Measurements from ENCODE around the gene VPS37D.
A peak's percentile ranks its signal among the peaks of the same experiment; 100 is the strongest.

The VPS37D gene

DNA sequence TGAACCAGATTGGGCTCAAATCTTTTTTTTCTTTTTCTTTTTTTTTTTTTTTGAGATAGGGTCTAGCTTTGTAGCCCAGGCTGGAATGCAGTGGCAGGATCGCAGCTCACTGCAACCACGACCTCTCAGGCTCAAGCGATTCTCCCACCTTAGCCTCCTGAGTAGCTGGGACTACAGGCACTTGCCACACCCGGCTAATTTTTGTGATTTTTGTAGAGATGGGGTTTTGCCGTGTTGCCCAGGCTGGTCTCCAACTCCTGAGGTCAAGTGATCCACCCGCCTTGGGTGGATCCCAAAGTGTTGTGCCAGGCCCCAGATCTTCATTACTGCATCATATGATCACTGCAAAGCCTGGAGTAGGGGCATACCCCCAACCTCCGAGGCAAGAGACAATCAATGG, 12.9 kb downstream of the VPS37D start:
- CTCF ChIA-PET, result no interaction called here
- H3K9me3 Mint-ChIP-seq, result no peaks in the 10 kb centered on the region
- no peak overlapping the region for H3K27ac Mint-ChIP-seq
- H3K4me1 Mint-ChIP-seq, result peaks cover 36% of the 10 kb centered on the region
- no peak overlapping the region for H3K4me3 Mint-ChIP-seq
- no peaks in the 10 kb centered on the region for H3K27me3 Mint-ChIP-seq
- H3K36me3 Mint-ChIP-seq, result peaks cover 17% of the 10 kb centered on the region
- no peak for DNase-seq

DNA sequence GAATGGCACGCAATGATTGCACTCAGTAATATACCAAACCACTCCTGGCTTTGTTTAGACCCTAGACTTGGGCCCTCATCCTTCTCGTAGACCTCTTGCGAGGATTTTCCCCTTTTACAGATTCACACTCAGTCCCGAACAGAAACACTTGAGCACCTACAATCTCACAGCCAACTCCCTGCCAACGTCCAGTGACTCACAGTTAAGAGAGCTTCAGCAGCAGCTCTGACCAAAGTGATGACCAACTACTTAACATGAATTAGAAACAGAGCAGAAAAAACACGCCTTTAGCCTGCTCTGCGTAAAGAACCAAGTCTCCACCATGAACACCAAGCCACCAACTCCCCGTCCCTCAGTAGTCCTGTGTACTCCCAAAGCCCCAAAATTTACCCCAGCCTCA, 13.4 kb downstream of the VPS37D start:
- Mint-ChIP-seq H3K4me1 (peaks cover 37% of the 10 kb centered on the region), H3K27me3 (no peaks in the 10 kb centered on the region), H3K9me3 (no peaks in the 10 kb centered on the region), H3K27ac (peak overlapping the region; percentile 13), H3K4me3 (peak overlapping the region; percentile 94), H3K36me3 (peaks cover 18% of the 10 kb centered on the region)
- no peak for DNase-seq
- CTCF ChIA-PET, result no interaction called here

DNA sequence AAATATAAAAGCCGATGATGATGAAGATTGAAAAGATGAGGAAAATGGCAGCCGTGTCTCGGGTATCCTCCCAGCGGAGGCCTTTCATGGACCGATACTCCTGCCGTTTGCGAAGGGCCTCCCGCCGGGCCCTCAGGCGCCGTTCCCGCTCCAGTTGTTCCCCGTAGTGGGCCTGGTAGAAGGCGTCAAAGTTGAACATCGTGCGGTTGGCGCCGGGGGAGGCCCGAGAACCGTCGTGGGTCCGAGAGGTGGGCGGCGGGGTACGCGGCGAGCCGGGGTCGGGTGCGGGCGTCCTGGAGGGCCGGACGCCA, 15.1 kb downstream of the VPS37D start:
- H3K27me3 Mint-ChIP-seq, result no peaks in the 10 kb centered on the region
- no peak for DNase-seq
- CTCF ChIA-PET, result no interaction called here
- peak overlapping the region; percentile 94 for H3K4me3 Mint-ChIP-seq
- H3K4me1 Mint-ChIP-seq, result peaks cover 45% of the 10 kb centered on the region
- peaks cover 23% of the 10 kb centered on the region for H3K36me3 Mint-ChIP-seq
- H3K27ac Mint-ChIP-seq, result peak overlapping the region; percentile 91
- H3K9me3 Mint-ChIP-seq, result no peaks in the 10 kb centered on the region

DNA sequence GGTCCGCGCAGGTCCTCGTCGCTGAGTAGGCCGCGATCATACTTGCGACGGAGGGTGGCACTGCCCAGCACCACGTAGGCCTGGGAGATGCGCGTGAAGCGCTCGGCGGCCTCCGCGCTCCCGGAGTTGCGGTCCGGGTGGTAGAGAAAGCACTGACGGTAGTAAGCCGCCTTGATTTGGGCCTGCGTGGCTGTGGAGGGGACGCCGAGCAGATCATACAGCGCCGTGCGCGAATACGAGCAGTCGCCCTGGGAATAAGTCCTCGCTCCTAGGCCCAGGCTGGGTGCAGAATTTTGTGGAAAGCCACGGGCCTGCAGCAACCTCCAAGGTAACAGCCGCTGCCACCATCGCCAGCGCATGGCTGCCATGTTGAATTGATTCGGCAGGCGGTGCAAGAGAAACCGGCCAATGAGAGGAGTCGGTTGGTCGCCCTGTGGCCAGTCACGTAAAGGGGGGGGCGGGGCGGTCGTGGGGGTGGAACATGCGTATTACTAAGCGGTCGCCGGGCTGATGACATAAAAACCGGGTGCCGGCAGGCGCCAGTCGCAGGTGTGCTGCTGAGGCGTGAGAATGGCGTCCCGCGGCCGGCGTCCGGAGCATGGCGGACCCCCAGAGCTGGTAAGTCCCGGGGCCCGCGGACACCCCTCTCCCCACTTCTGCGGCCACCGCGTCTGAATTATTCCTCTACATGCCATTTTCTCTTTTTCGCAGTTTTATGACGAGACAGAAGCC, 15.6 kb downstream of the VPS37D start, which contains the start of the genes BUD23 and DNAJC30:
TSS of gene BUD23 (plus strand) at position 542 of the 732 bp plus-strand sequence. CDS start at position 571, 29 bp downstream.
TSS of gene DNAJC30 (minus strand) at position 398 of the 732 bp plus-strand sequence. CDS start at position 368, 30 bp downstream.
- Mint-ChIP-seq H3K27ac (peak within 1 kb of the TSS; percentile 91), H3K4me3 (peak within 1 kb of the TSS; percentile 94)

DNA sequence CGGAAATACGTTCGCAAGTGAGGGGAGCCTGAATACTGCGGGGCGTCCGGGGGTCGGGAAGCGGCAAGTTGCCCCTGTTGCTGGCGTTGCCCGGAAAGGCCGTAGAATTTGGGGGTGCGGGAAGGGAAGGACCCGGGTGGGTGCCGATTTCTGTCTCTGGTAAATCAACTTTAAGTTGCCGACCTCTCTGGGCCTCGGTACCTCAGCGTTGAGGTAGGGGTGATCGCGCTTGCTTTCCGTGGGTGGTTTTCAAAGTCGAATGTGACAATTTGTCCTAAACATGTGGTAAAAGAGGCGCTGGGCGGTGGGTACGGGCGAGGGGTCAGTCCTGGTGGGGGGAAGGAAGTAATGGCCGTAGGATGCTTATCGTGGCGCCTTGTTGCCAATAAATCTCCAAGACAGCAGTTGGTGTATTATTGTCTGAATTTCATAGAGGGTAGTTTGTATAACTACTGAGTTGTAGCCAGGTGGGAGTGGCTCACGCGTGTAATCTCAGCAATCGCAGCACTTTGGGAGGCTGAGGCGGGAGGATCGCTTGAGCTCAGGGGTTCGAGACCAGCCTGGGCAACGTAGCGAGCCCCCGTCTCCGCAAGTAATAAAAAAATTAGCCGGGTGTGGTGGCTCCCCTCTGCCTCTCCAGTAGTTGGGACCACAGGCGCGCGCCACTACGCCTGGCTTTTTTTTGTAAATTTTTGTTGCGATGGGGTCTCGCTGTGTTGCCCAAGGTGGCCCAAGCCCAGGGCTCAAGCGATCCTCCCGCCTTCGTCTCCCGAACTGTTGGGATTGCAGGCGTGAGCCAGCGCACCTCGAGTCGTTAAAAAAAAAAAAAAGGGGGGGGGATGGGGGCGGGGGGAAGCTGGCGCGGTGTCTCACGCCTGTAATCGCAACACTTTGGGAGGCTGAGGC, 16.4 kb downstream of the VPS37D start:
- Mint-ChIP-seq H3K9me3 (no peaks in the 10 kb centered on the region), H3K4me1 (peaks cover 55% of the 10 kb centered on the region), H3K4me3 (peak overlapping the region; percentile 94), H3K27me3 (no peaks in the 10 kb centered on the region), H3K36me3 (peaks cover 26% of the 10 kb centered on the region), H3K27ac (peak overlapping the region; percentile 91)
- DNase-seq, result no peak
- CTCF ChIA-PET, result no interaction called here

More for the DNA sequence above, 15.6 kb downstream of the VPS37D start, which contains the start of the genes BUD23 and DNAJC30:
- no peaks in the 10 kb centered on the region for H3K27me3 Mint-ChIP-seq
- H3K9me3 Mint-ChIP-seq, result no peaks in the 10 kb centered on the region
- peaks cover 47% of the 10 kb centered on the region for H3K4me1 Mint-ChIP-seq
- CTCF ChIA-PET, result no interaction called here
- peaks cover 20% of the 10 kb centered on the region for H3K36me3 Mint-ChIP-seq
- peak; percentile 99 for DNase-seq

DNA sequence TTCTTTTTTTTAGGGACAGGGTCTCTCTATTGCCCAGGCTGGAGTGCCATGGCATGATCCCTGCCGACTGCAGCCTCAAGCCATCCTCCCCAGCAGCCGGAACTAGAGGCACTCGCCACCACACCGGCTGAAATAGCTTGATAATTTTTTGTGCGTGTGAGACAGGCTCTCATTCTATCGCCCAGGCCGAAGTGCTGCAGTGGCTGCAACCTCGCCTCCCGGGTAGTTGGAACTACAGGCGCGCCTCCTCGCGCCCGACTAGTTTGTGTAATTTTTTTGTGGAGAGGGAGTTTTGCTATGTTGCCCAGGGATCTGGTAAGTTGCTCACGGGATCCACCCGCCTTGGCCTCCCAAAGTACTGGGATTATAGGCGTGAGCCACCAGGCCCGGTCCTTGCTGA, 17.7 kb downstream of the VPS37D start:
- no peaks in the 10 kb centered on the region for H3K27me3 Mint-ChIP-seq
- H3K4me1 Mint-ChIP-seq, result peaks cover 59% of the 10 kb centered on the region
- CTCF ChIA-PET, result no interaction called here
- H3K4me3 Mint-ChIP-seq, result peak overlapping the region; percentile 94
- H3K36me3 Mint-ChIP-seq, result peaks cover 34% of the 10 kb centered on the region
- no peaks in the 10 kb centered on the region for H3K9me3 Mint-ChIP-seq
- no peak for DNase-seq
- no peak overlapping the region for H3K27ac Mint-ChIP-seq

DNA sequence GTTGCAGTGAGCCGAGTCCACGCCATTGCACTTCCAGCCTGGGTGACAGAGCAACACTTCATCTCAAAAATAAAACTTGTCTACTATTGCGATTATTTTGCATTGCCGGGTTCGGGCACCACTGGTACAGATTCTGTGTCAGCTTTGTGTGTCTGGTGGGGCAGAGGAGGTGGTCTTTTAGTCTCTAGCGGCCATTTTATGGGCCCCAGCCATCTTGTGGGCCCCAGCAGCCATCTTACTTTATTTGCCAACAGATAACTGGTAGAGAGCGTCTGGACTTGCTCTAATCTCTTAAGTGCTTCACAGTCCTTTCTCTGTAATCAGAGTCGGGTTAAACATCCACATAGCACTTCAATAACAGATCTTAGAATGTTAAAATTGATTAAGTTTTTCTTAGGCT, 20.7 kb downstream of the VPS37D start:
- peaks cover 41% of the 10 kb centered on the region for H3K4me1 Mint-ChIP-seq
- no peaks in the 10 kb centered on the region for H3K27me3 Mint-ChIP-seq
- peaks cover 39% of the 10 kb centered on the region for H3K36me3 Mint-ChIP-seq
- no peak overlapping the region for H3K4me3 Mint-ChIP-seq
- DNase-seq, result no peak
- CTCF ChIA-PET, result no interaction called here
- no peaks in the 10 kb centered on the region for H3K9me3 Mint-ChIP-seq
- no peak overlapping the region for H3K27ac Mint-ChIP-seq

DNA sequence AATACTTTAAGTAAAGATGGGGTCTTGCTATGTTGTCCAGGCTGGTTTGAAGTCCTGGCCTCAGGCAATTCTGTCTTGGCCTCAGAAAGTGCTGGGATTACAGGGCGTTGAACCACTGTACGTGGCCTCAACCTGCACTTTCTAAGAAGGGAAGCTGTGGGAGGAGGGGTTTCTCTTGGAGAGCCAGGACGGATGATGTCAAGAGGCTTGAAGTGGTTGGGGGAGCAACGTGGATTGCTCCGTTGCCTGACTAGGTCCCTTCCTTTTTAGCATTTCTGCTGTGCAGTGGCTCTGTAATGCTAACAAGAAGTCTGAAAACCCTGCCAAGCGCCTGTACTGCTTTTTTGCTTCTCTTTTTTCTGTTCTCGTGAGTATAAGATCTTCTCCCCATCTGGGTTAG, 23.0 kb downstream of the VPS37D start:
- Mint-ChIP-seq H3K27ac (no peak overlapping the region), H3K4me1 (peaks cover 27% of the 10 kb centered on the region), H3K36me3 (peaks cover 44% of the 10 kb centered on the region), H3K27me3 (no peaks in the 10 kb centered on the region), H3K4me3 (no peak overlapping the region), H3K9me3 (no peaks in the 10 kb centered on the region)
- CTCF ChIA-PET, result interaction anchor here (0.6 kb wide), 1 partner anchor 10 kb away, joined by 5 read pairs; no protein-coding TSS in a partner anchor
- no peak for DNase-seq

DNA sequence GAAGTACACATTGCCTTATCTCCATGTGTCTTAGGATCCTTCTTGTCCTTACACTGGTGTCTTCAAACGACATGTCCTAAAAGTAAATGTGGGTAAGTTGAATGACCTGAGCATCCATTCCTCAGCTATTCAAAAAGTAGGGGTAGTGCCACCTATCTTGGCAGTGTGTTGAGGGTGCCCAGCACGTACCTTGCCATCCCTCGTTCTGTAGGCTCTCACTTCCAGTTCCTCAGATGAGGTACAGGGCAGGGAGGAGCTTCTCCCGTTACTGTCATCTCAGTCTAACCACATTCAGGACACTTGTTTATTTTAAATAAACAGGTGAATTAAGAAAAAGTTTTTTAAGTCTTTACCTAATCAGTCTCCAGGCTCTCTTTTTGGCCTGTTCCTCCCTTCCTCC, 28.7 kb downstream of the VPS37D start:
- DNase-seq, result no peak
- H3K27me3 Mint-ChIP-seq, result no peaks in the 10 kb centered on the region
- no peak overlapping the region for H3K4me3 Mint-ChIP-seq
- peaks cover 32% of the 10 kb centered on the region for H3K36me3 Mint-ChIP-seq
- CTCF ChIA-PET, result interaction anchor here (0.6 to 2.4 kb wide), 5 partner anchors 10 to 187 kb away, joined by 3 to 6 read pairs (median 4); no protein-coding TSS in a partner anchor
- H3K9me3 Mint-ChIP-seq, result no peaks in the 10 kb centered on the region
- H3K4me1 Mint-ChIP-seq, result no peaks in the 10 kb centered on the region
- no peak overlapping the region for H3K27ac Mint-ChIP-seq

DNA sequence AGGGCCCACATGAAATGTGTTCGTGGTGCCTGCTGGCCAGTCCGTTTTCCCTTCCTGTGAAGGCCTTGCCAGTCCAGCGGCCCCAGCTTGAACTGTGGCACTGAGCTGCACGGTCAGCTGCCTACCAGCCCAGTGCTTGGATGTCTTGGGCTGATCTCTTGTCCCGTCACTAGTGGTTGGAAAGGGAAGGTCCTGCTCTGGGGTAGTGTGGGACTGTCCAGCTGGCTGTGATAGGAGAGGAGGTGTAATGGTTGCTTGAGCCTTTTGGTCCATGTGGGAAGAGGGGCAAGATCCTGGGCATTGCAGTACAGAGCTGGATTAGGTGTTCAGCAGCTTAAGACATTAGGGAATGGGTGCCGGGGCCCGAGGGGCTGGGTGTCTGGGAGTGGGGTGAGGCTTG, 30.8 kb downstream of the VPS37D start:
- no peak for DNase-seq
- CTCF ChIA-PET, result interaction anchor here (0.9 to 2.4 kb wide), 2 partner anchors 36 to 94 kb away, joined by 3 to 6 read pairs; no protein-coding TSS in a partner anchor
- no peak overlapping the region for H3K4me3 Mint-ChIP-seq
- peaks cover 2% of the 10 kb centered on the region for H3K4me1 Mint-ChIP-seq
- no peaks in the 10 kb centered on the region for H3K9me3 Mint-ChIP-seq
- H3K36me3 Mint-ChIP-seq, result peaks cover 29% of the 10 kb centered on the region
- H3K27ac Mint-ChIP-seq, result no peak overlapping the region
- no peaks in the 10 kb centered on the region for H3K27me3 Mint-ChIP-seq

DNA sequence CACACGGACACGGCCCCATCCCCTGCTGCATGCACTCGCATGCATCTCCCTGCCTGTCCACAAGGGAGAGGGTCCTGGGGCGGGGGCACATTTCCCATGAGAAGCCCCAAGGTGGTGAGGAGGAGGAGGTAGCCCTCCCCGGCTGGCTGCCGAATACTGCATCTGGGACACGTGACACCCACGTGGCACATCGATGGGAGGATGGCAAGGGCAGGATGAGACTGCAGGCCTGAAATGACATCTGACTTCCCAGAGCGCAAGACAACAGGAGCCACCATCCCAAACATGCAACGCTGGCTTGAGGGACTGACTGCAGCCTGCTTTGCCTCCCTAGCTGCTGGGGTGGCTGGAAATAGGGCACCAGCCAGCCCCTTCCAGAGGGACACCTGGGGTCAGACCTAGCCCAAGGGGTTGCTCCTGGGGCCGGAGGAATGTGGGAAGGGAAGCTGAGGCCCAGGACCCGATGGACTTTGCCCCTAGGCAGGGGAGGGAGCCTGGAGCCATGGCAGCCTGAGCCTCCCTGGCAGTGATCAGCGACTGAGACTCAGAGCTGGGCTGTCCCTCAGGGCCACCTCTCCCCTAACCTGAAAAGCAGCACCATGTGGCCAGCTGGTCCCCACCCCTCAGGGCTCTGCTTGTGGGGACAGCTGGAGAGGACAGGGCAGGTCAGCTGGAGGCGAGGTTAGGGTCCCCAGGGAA, 31.9 kb downstream of the VPS37D start:
- peaks cover 2% of the 10 kb centered on the region for H3K4me1 Mint-ChIP-seq
- no peak overlapping the region for H3K4me3 Mint-ChIP-seq
- CTCF ChIA-PET, result no interaction called here
- H3K27ac Mint-ChIP-seq, result no peak overlapping the region
- H3K36me3 Mint-ChIP-seq, result peaks cover 26% of the 10 kb centered on the region
- no peak for DNase-seq
- H3K9me3 Mint-ChIP-seq, result no peaks in the 10 kb centered on the region
- no peaks in the 10 kb centered on the region for H3K27me3 Mint-ChIP-seq

DNA sequence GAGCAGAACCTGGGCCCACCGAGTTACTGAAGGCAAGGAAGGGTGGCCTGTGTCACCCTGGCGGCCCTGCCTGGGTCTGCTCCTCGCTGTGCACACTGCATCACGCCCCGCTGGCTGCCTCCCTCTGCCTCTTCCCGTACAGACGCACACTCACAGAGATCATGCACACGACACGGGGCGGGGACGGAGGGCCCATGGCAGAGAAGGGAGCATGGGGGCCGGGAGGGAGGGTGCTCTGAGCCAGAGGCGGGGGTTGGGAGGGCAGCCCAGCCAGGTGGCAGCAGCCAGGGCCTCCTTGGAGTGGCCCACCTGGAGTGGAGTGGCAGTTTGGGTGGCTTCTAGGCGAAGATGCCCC, 32.4 kb downstream of the VPS37D start:
- Mint-ChIP-seq H3K27ac (no peak overlapping the region), H3K9me3 (no peaks in the 10 kb centered on the region)

DNA sequence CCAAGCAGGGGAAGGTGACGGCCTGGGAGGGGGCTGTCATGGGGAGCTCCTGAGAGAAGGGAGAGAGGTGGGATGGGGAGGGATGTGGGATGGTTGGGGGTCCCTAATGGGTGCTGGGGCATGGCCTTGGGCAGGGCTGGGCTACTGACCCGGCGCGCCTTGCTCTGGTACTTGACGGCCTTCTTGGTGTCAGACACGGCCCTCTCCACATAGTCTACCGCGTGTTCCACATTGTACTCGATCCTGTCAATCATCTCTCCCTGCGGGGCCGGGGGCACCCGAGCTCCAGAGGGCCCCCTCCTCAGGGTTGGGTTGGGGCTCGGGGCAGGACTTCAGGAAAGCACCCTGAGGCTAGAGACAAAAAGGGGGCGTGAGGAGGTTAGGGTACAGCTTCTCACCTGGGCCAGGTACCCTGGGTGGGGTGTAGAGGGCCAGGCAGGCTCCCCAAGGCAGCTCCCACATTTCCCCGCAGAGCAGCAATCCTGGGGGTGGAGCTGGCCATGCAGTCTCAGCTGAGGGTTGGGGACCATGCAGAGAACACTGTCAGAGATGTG, 33.0 kb downstream of the VPS37D start:
- CTCF ChIA-PET, result interaction anchor here (0.7 to 2.7 kb wide), 8 partner anchors 8 to 26 kb away, joined by 3 to 10 read pairs (median 3); no protein-coding TSS in a partner anchor
- H3K36me3 Mint-ChIP-seq, result peaks cover 20% of the 10 kb centered on the region

More for the DNA sequence above, 32.4 kb downstream of the VPS37D start:
- CTCF ChIA-PET, result interaction anchor here (2.7 kb wide), 1 partner anchor 14 kb away, joined by 10 read pairs; no protein-coding TSS in a partner anchor
- H3K36me3 Mint-ChIP-seq, result peaks cover 23% of the 10 kb centered on the region
- no peaks in the 10 kb centered on the region for H3K27me3 Mint-ChIP-seq
- DNase-seq, result no peak
- H3K4me3 Mint-ChIP-seq, result no peak overlapping the region
- peaks cover 2% of the 10 kb centered on the region for H3K4me1 Mint-ChIP-seq

More for the DNA sequence above, 33.0 kb downstream of the VPS37D start:
- Mint-ChIP-seq H3K4me1 (peaks cover 2% of the 10 kb centered on the region), H3K4me3 (no peak overlapping the region), H3K27ac (no peak overlapping the region), H3K9me3 (no peaks in the 10 kb centered on the region), H3K27me3 (no peaks in the 10 kb centered on the region)
- DNase-seq, result no peak
